Activated T-cell treated with anti-CD3 and anti-CD28 coated beads, Interleukin-2, amount 50 U/mL, for 24 hours (primary cell): ENCODE results near the gene CCDC169.
"Not testable (repeated sequence)": the region's sequence is repeated elsewhere in the genome, so short reads cannot be mapped to it uniquely, and the experiment has no call there.

ENCODE experiments used
- DNase-seq: peaks from one replicate; pipeline ENCODE4 v3.0.0-alpha.2; 2020
- H3K27ac Mint-ChIP-seq: 2 replicates; pipeline ENCODE4 v1.8.0; 2020; ENCODE audit warnings: mild to moderate bottlenecking, mixed read lengths
- H3K27me3 Mint-ChIP-seq: 2 replicates; pipeline ENCODE4 v1.8.0; 2020; ENCODE audit warnings: mixed read lengths
- H3K36me3 Mint-ChIP-seq: 2 replicates; pipeline ENCODE4 v1.8.0; 2020; ENCODE audit warnings: low read depth, mixed read lengths
- H3K4me1 Mint-ChIP-seq: 2 replicates; pipeline ENCODE4 v1.8.0; 2020; ENCODE audit warnings: low read depth, mixed read lengths
- H3K4me3 Mint-ChIP-seq: 2 replicates; pipeline ENCODE4 v1.8.0; 2020; ENCODE audit warnings: mild to moderate bottlenecking, moderate library complexity, mixed read lengths
- H3K9me3 Mint-ChIP-seq: 2 replicates; pipeline ENCODE4 v1.8.0; 2020; ENCODE audit warnings: mixed read lengths

Gene CCDC169

DNA sequence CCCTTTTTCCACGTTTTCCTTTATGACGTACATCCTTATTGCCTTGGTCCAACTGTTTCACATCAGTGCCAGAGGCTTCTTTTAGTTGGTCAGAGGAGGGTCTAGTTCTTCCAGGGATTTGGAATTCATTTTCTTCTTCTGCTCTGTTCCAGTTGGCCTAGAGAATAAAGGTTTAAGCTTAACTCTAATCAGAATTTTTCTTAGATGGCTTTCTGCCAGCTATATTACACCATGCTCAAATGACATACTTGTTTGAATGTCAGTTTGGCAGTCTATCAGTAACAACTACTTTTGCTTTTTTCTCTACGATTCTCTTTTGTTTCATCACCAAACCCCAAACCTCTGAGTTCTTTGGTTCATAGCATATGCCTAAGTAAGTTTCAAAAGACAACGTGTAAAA, 31.7 kb upstream of the CCDC169 start:
- Mint-ChIP-seq H3K36me3 (peaks cover 77% of the 10 kb centered on the region), H3K27ac (no peak overlapping the region), H3K27me3 (no peaks in the 10 kb centered on the region), H3K9me3 (no peaks in the 10 kb centered on the region), H3K4me1 (peaks cover 16% of the 10 kb centered on the region), H3K4me3 (no peak overlapping the region)
- DNase-seq = no peak

DNA sequence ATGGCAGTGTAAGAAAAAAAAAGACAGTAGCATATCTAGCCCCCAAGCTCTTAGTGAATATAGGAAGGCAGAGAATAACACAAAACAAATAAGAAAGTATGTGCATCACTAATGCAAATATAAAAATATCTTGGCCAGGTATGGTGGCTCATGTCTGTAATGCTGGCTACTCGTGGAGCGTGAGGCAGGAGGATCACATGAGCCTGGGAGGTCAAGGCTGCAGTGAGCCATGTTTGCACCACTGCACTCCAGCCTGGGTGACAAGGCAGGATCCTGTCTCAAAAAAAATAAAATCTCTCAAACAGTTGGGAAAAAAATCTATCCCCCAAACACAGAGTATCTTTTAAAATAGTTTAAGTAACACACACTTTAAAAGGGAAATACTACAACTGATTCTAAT, 31.2 kb upstream of the CCDC169 start:
- Mint-ChIP-seq H3K27ac (no peak overlapping the region), H3K36me3 (peaks cover 77% of the 10 kb centered on the region), H3K9me3 (no peaks in the 10 kb centered on the region), H3K4me3 (no peak overlapping the region), H3K4me1 (peaks cover 10% of the 10 kb centered on the region), H3K27me3 (no peaks in the 10 kb centered on the region)
- no peak for DNase-seq

DNA sequence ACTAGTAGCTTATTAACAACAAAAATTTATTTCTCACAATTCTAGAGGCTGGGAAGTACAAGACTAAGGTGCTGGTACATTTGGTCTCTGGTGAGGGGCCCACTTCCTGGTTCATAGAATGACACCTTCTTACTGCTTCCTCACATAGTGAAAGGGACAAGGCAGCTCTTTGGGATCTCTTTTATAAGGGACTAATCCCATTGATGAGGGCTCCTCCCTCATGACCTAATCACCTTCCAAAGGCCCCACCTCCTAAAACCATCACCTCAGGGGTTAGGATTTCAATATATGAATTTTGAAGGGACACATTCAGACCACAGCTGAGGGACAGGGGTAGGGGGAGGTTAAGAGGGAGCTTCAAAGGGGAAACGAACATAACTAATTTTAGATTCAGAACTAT, 28.3 kb upstream of the CCDC169 start:
- H3K27ac Mint-ChIP-seq = no peak overlapping the region
- no peak for DNase-seq
- H3K36me3 Mint-ChIP-seq = peaks cover 89% of the 10 kb centered on the region
- H3K4me3 Mint-ChIP-seq = no peak overlapping the region
- no peaks in the 10 kb centered on the region for H3K9me3 Mint-ChIP-seq
- no peaks in the 10 kb centered on the region for H3K27me3 Mint-ChIP-seq
- no peaks in the 10 kb centered on the region for H3K4me1 Mint-ChIP-seq

DNA sequence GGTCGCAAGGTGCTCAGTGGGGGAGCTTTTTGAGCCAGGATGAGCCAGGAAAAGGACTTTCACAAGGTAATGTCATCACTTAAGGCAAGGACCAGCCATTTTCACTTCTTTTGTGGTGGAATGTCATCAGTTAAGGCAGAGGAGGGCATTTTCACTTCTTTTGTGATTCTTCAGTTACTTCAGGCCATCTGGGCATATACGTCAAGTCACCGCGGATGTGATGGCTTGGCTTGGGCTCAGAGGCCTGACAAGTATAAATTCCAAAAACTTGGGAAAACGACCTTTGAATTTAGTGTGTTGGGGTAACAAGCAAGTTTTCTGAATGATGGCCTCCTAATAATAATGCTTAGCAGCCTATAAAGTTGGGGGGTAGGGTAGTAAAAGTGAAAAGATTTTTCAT, 27.3 kb upstream of the CCDC169 start:
- peaks cover 85% of the 10 kb centered on the region for H3K36me3 Mint-ChIP-seq
- DNase-seq, H3K27me3 Mint-ChIP-seq, H3K27ac Mint-ChIP-seq, H3K9me3 Mint-ChIP-seq, H3K4me1 Mint-ChIP-seq, H3K4me3 Mint-ChIP-seq: not testable (repeated sequence)

DNA sequence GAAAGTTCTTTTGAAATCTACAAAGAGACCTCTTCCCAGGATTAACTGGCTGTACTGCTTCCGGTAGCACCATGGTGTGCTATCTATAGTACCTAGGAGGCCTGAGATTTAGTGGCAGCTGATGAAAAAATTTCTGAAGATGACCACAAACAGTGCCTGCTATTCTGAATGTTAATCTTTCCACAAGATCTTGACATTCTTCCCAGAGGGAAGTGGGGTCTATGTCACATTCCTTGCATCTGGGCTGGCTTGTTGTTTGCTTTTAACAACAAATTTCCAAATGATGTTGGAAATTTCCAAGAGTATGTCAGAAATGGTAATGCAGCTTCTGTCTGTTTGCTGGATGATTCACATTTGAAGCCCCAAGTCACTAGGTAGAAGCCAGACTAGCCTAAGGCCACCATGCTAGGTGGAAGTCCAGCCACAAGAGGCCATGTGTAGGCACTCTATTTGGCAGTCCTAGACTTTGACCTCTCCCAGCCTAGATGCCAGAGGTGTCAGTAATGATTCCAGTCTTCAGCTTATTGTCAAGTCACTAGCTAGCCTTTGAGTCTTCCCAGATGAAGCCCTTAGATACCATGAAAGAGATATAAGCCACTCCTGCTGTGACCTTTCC, 26.4 kb upstream of the CCDC169 start:
- Mint-ChIP-seq H3K9me3 (no peaks in the 10 kb centered on the region), H3K4me1 (no peaks in the 10 kb centered on the region), H3K36me3 (peaks cover 79% of the 10 kb centered on the region), H3K27ac (no peak overlapping the region), H3K27me3 (no peaks in the 10 kb centered on the region), H3K4me3 (no peak overlapping the region)
- DNase-seq = no peak

DNA sequence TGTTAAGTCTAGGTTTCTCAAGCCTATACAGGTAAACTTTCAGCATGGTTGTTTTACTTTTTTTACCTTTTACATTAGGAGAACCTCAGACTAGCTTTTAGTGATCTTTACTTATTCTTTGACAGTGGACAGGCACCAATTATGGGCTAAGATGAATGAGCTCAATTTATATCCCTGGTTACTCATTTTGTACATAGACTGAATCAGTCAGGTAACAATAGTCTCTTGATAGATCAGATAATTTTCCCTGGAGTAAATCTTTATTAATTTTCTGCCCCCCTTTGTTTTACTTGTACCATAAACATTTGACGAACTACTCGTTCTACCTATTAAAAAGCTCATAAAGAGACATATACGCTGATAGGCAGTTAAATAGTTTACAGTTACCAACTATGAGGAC, 25.8 kb upstream of the CCDC169 start:
- no peak overlapping the region for H3K4me3 Mint-ChIP-seq
- H3K4me1 Mint-ChIP-seq = no peaks in the 10 kb centered on the region
- no peaks in the 10 kb centered on the region for H3K27me3 Mint-ChIP-seq
- no peak for DNase-seq
- no peak overlapping the region for H3K27ac Mint-ChIP-seq
- H3K36me3 Mint-ChIP-seq = peaks cover 72% of the 10 kb centered on the region
- no peaks in the 10 kb centered on the region for H3K9me3 Mint-ChIP-seq

DNA sequence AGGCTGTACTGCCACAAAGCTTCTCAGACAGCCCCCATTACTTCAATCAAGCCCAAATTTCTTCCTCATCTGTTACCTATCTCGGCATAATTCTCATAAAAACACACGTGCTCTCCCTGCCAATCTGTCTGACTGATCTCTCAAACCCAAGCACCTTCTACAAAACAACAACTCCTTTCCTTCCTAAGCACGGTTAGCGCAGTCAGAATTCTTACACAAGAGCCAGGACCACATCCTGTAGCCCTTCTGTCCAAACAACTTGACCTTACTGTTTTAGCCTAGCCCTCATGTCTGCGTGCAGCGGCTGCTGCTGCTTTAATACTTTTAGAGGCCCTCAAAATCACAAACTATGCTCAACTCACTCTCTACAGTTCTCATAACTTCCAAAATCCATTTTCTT, 22.2 kb upstream of the CCDC169 start:
- H3K4me3 Mint-ChIP-seq, H3K27me3 Mint-ChIP-seq, DNase-seq, H3K9me3 Mint-ChIP-seq, H3K4me1 Mint-ChIP-seq, H3K27ac Mint-ChIP-seq: not testable (repeated sequence)
- peaks cover 55% of the 10 kb centered on the region for H3K36me3 Mint-ChIP-seq

DNA sequence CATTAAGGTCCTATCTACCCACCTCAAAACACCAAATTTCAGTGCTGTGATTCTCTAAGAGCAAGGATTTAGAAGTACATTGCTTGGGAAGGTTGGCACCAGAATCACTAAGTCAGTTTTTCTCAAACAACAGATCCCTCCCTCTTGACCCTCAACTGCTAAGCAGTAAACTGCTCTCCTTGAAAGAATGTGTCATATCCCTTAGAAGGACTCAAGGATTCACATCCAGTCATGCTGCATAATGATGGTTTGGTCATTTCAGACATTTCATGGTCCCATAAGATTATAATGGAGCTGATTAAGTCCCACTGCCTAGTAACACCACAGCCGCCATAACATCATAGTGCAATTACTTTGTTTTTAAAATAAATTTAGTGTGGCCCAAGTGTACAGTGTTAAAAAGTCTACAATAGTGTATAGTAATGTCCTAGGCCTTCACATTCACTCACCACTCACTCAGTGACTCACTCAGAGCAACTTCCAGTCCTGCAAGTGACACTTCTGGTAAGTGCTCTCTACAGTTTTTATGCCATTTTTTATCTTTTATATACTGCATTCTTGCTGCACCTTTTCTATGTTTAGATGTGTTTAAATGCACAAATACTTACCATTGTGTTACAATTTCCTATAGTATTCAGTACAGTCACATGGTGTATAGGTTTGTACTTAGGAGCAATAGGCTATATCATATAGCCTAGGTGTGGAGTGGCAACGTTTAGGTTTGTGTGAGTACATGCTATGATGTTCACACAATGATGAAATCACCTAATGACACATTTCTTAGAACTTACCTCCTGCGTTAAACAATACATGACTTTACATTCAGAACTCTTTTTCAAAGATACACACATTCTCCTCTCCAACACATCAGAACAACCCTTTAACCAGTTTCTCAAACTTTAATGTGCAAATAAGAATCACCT, 15.7 kb upstream of the CCDC169 start:
- Mint-ChIP-seq H3K4me1 (no peaks in the 10 kb centered on the region), H3K27me3 (no peaks in the 10 kb centered on the region), H3K27ac (no peak overlapping the region), H3K9me3 (no peaks in the 10 kb centered on the region), H3K4me3 (no peak overlapping the region), H3K36me3 (peaks cover 71% of the 10 kb centered on the region)
- no peak for DNase-seq

DNA sequence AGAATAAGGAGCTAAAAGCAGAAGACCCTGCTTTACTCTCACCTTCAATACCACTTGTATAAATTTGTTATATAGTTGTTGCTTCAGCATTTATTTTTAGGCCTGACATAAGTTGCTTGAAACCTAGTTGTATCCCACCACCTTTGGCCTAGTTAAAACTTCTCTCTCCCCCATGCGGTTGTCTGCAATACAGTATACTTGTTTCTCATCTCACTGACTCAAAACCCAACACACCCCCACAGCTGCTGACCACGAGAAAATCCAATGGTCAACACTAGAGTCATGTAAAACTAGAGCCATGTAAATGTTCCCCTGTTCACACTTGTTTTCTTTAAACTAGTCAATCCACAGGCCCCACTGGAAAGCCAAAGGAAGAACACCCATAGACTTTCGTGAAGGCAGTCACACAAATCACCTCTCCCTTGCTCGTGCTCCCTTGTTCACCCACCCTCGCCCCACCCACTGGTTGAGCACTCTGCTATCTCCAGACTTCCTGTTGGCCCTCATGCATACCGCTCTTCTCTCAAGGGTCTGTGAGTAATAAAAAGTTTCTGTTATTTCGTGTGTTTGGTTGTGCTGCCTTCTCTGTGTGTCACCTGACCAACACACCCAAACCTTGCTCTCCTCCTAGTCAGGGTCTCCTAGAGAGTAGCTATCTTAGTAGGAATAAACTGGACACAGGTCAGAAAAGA, 12.9 kb upstream of the CCDC169 start:
- Mint-ChIP-seq H3K4me3 (no peak overlapping the region), H3K36me3 (peaks cover 73% of the 10 kb centered on the region), H3K27ac (no peak overlapping the region), H3K4me1 (no peaks in the 10 kb centered on the region), H3K27me3 (no peaks in the 10 kb centered on the region), H3K9me3 (no peaks in the 10 kb centered on the region)
- DNase-seq = no peak

DNA sequence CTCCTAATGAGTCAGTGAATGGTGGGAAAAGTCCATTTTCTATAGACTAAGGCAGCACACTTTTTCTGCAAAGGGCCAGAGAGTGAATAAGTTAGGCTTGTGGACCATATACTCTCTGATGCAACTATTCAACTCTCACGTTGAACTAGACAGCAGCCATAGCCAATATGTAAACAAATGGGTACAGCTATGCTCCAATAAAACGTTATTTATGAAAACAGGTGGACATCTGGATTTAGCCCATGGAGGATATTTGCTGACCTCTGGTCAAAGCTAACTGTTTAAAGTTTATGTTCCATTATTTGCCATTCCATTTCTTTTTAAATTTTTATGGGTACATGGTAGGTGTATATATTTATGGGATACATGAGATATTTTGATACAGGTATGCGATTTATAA, 4.7 kb upstream of the CCDC169 start:
- no peak overlapping the region for H3K27ac Mint-ChIP-seq
- peaks cover 18% of the 10 kb centered on the region for H3K27me3 Mint-ChIP-seq
- H3K4me3 Mint-ChIP-seq = no peak overlapping the region
- H3K4me1 Mint-ChIP-seq = peaks cover 11% of the 10 kb centered on the region
- H3K9me3 Mint-ChIP-seq = no peaks in the 10 kb centered on the region
- no peak for DNase-seq
- H3K36me3 Mint-ChIP-seq = peaks cover 19% of the 10 kb centered on the region

DNA sequence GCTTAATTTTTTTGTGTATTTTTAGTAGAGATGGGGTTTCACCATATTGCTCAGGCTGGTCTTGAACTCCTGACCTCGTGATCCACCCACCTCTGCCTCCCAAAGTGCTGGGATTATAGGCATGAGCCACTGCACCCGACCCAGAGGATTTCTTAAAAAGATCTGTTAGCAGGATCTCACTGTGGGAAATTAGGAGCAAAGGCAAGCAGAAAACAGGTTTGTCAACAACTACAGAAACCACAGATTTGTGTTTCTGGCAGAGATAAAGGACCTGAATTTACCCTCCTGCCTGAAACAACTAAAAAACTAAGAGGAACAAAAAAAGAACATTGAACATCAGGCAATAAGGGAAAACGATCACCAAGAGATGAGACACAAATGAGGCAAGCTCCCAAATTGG, 1.9 kb upstream of the CCDC169 start:
- Mint-ChIP-seq H3K4me1 (peaks cover 16% of the 10 kb centered on the region), H3K27me3 (peaks cover 33% of the 10 kb centered on the region), H3K36me3 (peaks cover 10% of the 10 kb centered on the region)
- H3K4me3 Mint-ChIP-seq, H3K9me3 Mint-ChIP-seq, DNase-seq, H3K27ac Mint-ChIP-seq: not testable (repeated sequence)

DNA sequence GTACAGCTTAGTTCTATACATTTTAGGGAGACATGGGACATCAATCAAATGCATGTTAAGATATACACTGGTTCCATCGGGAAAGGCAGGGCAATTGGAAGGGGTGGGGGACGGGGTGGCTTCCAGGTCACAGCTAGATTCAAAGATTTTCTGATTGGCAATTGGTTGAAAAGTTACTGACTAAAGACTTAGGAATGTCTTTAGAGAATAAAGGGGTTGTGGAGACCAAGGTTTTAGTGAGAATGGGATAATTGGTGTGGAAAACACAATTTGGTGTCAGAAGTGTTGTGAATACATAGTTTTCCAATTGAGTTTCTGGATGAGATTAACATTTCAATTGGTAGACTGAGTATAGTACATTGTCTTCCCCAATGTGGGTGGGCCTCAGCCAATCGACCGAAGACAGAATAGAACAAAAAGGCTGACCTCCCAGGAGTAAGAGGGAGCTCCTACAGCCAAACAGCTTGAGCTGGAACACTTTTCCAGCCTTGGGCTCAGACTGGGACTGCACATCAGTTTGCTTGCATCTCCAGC, 988 bp upstream of the CCDC169 start:
- no peak overlapping the region for H3K27ac Mint-ChIP-seq
- H3K9me3 Mint-ChIP-seq = no peaks in the 10 kb centered on the region
- H3K4me1 Mint-ChIP-seq = peaks cover 16% of the 10 kb centered on the region
- H3K36me3 Mint-ChIP-seq = peaks cover 3% of the 10 kb centered on the region
- H3K27me3 Mint-ChIP-seq = peaks cover 33% of the 10 kb centered on the region
- no peak for DNase-seq
- H3K4me3 Mint-ChIP-seq = peak overlapping the region; percentile 83

DNA sequence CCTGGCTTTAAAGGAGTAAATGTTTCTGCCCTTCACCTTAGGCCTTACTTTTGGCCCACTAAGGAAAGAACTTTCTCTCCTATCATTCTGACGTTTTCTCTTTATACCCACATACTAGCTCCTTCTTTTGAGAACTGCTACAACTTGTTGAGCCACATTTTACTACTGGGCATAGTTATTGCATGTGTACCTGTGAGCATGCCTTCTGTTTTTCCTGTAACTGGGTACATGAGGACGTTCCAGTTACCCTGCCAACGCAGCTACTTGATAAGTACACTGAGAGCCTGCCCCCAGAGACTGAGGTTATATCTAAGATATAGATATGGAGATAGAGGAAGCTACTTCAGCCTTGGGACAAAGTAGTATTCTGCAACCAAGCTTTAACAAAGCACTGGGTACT, 3.5 kb downstream of the CCDC169 start:
- peaks cover 16% of the 10 kb centered on the region for H3K4me1 Mint-ChIP-seq
- DNase-seq = no peak
- H3K27me3 Mint-ChIP-seq = peaks cover 44% of the 10 kb centered on the region
- no peaks in the 10 kb centered on the region for H3K36me3 Mint-ChIP-seq
- no peak overlapping the region for H3K4me3 Mint-ChIP-seq
- no peak overlapping the region for H3K27ac Mint-ChIP-seq
- H3K9me3 Mint-ChIP-seq = peaks cover 3% of the 10 kb centered on the region

DNA sequence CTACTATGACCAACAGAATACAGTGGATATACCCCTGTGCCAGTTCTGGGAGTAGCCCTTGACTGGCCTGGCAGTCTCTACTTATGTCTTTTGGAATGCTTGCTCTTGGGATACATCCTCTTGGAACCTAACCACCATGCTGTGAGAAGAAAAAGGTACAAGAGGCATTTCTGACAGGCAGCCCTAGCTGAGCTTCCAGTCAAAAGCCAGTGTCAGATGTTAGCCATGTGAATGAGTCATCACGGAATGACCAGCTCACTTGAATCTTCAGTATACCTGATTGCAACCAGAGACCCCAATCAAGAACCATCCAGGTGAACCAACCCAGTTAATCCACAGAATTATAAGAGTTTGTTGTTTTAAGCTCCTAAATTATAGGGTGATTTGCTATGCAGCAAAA, 4.1 kb downstream of the CCDC169 start:
- H3K36me3 Mint-ChIP-seq = no peaks in the 10 kb centered on the region
- DNase-seq = no peak
- no peak overlapping the region for H3K27ac Mint-ChIP-seq
- H3K9me3 Mint-ChIP-seq = peaks cover 4% of the 10 kb centered on the region
- peaks cover 39% of the 10 kb centered on the region for H3K27me3 Mint-ChIP-seq
- H3K4me3 Mint-ChIP-seq = no peak overlapping the region
- peaks cover 15% of the 10 kb centered on the region for H3K4me1 Mint-ChIP-seq
